Stimulated activated CD4-positive, alpha-beta T cell treated with anti-CD3 and anti-CD28 coated beads, Interleukin-2, amount 100 ng/mL, for 48 hours (primary cell): Measurements from ENCODE around the gene ZBTB20.

Source experiments
- DNase-seq, 2 donors: peaks; one replicate each; pipeline ENCODE4 v3.0.0-alpha.2; 2020

ZBTB20 gene

GRCh38 chr3:114756506-114757279 is 390.4 kb downstream of the ZBTB20 start:
- DNase-seq, result no peak

GRCh38 chr3:114746502-114746901 is 400.6 kb downstream of the ZBTB20 start:
- no peak for DNase-seq

DNA sequence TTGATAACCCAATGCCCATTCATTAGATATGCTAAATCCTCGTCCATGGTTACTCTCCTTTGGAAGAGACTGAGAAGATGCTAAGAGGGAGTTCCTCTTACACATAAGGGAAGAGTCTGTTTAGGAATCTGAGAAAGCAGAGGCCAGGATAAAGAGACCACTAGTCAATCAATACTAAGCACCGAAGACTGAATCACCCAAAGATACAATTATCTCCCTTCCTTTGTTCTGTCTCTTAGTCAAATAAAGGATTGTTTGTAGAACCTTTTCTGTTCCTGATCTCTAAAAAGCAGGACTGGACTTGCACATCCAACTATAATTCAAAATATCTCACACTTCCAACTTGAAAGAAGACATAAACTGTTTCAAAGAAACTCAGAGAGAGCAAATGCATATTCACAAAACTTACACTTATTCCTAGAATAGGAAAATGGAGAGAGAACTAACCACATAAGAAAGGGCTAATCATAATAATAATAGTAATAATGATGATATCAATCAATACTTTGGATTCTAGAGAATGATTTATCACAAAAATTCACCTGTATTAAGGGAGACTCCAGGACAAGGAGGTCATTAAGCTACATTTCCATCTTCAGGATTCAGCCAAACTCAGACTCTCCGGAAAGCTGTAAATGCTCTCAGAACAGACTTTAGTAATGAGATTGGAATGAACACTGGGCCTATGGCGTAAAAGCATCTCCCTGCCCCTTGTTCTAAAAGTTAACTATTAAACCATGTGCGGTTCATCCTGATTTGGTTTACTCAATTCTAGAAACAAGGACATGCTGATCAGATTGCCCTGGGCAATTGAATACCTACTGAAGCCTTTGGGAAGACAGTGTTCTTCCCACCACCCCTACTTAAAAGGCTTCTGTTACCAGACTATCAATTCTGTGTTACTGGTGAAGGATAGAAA is 401.5 kb downstream of the ZBTB20 start:
- no peak for DNase-seq

- no peak for DNase-seq
These were observed 403.2 kb downstream of the ZBTB20 start for GRCh38 chr3:114743746-114744485.

GRCh38 chr3:114741066-114741465 is 406.0 kb downstream of the ZBTB20 start:
- DNase-seq, result no peak

GRCh38 chr3:114739627-114740026 is 407.5 kb downstream of the ZBTB20 start:
- DNase-seq, result no peak

GRCh38 chr3:114732353-114732752 is 414.7 kb downstream of the ZBTB20 start:
- DNase-seq, result no peak

GRCh38 chr3:114730397-114730796 is 416.7 kb downstream of the ZBTB20 start:
- no peak for DNase-seq

GRCh38 chr3:114727373-114727772 is 419.7 kb downstream of the ZBTB20 start:
- DNase-seq, result no peak

GRCh38 chr3:114725966-114726365 is 421.1 kb downstream of the ZBTB20 start:
- no peak for DNase-seq

- no peak for DNase-seq
These were observed 424.6 kb downstream of the ZBTB20 start for GRCh38 chr3:114722530-114722929.

DNA sequence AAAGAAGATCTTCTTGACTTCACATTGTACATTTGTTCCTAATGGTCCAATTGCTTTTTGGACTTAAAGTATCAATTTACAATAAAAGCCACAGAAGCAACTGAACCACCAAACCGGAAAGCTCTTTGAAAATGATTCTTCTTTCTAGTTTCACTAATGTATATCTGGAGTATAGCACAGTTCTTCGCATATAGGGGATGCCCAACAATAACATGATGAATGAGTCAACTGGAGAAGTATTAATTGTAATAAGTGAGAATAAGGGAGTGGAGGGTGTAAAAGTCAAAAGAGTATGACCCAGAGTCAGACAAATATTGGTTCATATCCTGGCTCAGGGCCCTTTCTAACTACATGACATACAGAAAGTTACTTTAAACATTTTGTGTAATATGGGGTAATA is 425.2 kb downstream of the ZBTB20 start:
- DNase-seq, result no peak

DNA sequence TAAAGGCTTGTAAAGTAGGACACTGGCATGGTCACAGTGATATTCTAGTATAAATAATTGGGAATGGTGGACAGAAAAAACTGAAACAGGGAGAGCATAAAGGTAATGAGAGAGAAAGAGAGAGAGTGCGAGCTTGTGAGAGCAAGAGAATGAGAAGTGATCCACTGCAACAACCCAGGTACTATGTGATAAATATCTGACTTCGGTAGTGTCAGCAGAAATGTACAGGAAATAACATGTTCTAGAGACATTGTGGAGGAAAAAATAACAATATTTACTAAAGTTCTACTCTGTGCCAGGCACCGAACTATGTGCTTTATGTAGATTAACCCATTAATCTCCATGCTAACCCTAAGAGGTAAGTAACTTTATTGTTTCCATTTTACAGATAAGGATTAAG is 425.9 kb downstream of the ZBTB20 start:
- no peak for DNase-seq

GRCh38 chr3:114718898-114719210 is 428.2 kb downstream of the ZBTB20 start:
- DNase-seq, result no peak

DNA sequence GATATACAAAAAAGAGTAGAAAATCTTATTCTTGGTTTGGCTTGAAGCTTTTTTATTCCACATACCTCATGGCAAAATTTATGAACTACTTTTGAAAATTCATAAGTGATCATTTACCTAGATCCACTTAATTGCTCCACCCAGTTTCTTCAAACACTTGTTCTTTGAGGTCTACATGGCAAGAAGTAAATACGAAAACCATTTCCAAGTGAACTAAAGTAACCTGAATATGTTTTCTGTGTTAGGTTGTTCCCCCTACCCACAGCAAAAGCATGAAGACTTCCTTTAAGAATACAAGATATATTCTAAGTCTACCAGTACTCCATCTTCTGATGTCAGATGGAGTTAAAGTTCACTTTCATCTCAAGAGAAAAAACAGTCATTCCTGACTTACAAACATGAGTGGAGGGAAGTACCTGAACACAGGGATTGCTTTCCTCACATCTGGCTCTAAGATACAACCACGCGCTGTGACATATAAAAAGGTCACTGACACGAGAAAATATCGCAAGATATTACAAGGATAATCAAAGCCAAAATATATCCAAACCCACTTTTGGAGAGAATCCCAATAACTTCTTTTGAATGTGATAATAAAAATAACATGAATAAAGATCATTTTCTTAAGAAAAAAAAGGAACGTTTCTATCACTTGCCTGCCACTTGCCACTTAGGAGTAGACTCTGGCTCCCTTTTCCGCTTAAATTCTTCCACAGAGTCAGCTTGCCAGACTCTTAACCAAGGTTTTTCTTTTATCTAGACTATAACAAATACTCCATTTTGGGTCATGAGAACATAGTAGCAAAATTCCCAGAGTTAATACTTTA is 428.8 kb downstream of the ZBTB20 start:
- DNase-seq, result no peak

DNA sequence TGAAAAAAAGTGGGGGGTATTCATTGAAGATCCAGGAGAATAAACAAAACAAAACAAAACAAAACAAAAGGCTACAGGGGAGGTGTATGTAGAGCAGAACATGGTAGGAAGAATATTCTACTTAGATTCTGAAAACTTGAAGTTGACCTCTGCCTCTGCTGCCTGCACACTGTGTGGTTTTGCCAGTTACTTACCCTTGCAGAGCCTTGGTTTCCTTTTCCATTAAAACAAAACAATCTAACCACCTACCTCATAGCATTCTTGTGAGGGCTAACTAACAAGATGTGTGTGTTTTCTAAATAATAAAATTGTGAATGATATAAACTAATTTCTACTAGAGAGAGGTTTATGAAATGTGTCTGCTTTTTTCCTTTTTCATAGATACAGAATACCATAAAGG is 430.2 kb downstream of the ZBTB20 start:
- DNase-seq, result no peak

DNA sequence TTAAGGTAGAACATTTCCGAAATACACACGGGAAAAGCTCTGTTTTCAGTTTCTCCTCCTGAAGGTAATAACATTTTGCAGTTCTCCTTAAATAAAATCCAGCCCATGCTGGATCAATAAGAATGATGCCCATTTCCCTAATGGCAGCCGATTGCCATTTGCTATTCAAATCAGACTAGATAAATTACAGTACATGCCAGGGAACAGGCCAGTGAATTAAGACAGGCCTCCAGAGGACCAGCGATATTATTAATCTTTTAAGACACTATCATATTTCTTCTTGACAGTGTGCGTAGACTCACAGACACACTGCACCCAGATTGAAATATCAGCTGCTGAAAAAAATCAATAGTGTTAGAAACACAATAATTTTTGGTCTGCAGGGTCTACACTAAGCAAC is 431.0 kb downstream of the ZBTB20 start:
- no peak for DNase-seq

DNA sequence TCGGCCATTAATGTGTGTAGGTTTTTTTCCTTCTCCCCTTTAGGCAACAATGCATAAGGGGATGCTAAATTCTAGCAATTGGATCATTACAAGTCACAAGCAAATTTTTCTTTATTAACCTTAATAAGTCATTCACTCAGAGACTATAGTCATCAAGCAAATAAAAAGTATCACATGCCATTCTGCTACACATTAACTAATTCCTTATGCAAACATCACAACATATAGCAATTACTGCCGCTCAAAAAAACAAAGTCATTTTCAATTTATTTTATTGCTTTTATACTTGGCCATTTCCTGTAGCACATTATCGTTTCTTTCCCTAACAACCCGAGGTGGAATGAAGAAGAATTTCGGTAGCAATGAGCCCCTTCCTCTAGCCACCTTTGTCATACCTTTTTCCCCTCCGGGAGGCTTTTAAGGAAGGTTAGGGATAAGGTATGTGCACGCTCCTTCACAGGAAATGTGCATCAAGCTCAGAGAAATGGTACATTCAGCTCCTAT is 432.1 kb downstream of the ZBTB20 start:
- DNase-seq, result no peak

DNA sequence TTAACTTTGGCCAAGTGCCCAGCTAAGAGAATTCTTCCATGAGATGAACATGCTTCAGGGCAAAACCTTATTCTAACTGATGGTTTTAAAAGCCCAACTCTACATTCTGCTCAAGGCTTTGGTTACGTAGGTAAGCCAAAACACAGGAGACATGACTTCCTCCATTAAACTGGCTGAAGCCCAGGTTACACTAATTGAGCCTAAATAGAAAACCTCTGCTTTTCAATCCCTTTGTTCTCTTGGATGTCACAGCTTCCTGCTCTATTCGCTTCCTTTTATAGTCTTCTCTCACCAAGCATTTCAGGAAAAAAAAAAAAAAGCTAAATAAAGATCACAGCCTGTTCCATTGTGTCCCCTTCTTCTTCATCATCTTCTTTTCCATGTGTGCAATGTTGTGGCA is 432.9 kb downstream of the ZBTB20 start:
- no peak for DNase-seq

- no peak for DNase-seq
These were observed 434.2 kb downstream of the ZBTB20 start for GRCh38 chr3:114712728-114713492.

- no peak for DNase-seq
These were observed 435.7 kb downstream of the ZBTB20 start for GRCh38 chr3:114711321-114711886.
